ENCODE results near the gene TES. TPM values are rescaled to one million over a fixed set of nuclear protein-coding genes. Genes with fewer than 3 reads are reported as not detected.
A peak's percentile ranks its signal among the peaks of the same experiment; 100 is the strongest.

Gene TES
- total and polyA plus RNA-seq, 2 of the 13 experiments (the other 11 are each of a cell fraction or from before 2014, with no cell fraction given), result 21.6 to 23.0 TPM

DNA sequence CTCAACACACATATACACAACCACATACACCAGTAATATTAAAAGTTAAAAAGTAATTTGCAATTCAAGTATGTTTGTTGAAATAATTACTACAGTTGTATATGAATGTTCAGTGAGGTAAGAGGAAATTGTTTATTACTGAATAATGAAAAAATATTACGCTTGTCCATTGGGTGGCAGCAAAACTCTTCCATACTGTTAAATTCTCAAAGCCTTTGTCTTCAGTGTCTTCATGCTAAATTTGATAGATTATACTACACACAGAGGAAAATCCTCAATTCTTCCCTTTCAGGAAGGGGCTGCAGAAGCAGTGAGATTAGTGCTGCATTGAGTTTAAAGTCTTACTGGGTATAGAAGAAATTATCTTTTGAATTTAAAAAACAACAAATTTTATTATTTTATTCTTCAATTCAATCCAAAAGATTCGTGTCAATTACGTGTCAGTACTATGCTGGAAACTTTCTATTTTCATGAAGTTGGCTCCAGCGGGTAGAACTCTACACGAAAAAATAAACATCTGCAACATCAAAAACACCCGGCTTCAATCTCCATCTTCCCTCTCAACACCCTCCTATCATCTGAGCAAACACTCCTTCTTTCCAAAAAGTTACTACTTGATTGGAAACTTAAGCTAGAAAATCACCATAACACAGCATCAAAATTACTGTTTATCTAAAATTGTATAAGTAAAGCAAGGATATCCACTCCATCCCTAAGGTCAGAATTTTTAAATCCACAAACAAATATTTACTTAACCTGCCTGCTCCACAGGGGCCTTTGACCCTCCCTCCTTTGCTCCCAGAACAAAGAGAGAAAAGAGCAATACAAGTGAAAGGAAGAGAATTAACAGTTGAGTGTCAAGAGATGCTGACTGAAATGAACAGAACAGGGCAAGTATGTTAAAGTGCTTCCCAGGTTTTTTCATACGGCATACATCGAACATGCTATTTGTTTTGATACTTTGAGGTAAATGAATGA lies 37.0 kb upstream of the TES start:
- intact Hi-C loops (cut with micrococcal nuclease; ENCODE audit: unreplicated experiment) (loop anchor here (1.0 to 5.0 kb wide), 3 partner anchors 36 to 415 kb away; no protein-coding TSS in a partner anchor), in situ Hi-C loops (cut with HindIII; ENCODE audit: extremely low pct_ligation_motif_present, low pct_unique_long_range_greater_than_20kb) (loop anchor here (5.0 to 25.0 kb wide), 3 partner anchors 64 to 639 kb away; partner anchors contain the start of gene CAV1)
- ATAC-seq (peak; percentile 57), FAIRE-seq (no peak), DNase-seq (ENCODE audit: low spot score) (peak; percentile 77)
- Histone ChIP-seq H3K4me3 (replicated peaks in 1 of 3; ENCODE audit: insufficient read depth in 1 of 3, low read depth in 2 of 3, low read length in 3 of 3) (no peak overlapping the region), H3K4me1 (ENCODE audit: insufficient read depth, low read length) (peaks cover 48% of the 10 kb centered on the region), H3K27ac (ENCODE audit: extremely low read length, insufficient read depth, low read length) (no peak overlapping the region), H3K27me3 (ENCODE audit: control insufficient read depth in 1 of 2, insufficient read depth in 2 of 2, low read length in 2 of 2) (peaks cover 0 to 28% of the 10 kb centered on the region in 2 experiments; a peak in 4 of 5 replicates), H2AFZ (ENCODE audit: low read length) (no peak overlapping the region), H3K79me2 (ENCODE audit: insufficient read depth, low read length) (no peaks in the 10 kb centered on the region), H3K4me2 (ENCODE audit: low read depth, low read length) (peak overlapping the region; percentile 23; the same call in 1 of the 2 replicates), H3K36me3 (replicated peaks in 1 of 2; ENCODE audit: control insufficient read depth in 1 of 2, insufficient read depth in 2 of 2, low read length in 2 of 2) (no peaks in the 10 kb centered on the region), H4K20me1 (ENCODE audit: insufficient read depth, low read length) (no peaks in the 10 kb centered on the region), H3K9me3 (ENCODE audit: low read length) (peaks cover 6% of the 10 kb centered on the region; the same call in 1 of the 2 replicates), H3K9ac (ENCODE audit: insufficient read depth, low read depth, low read length) (no peak overlapping the region)
- ChIA-PET CTCF (ENCODE audit: low intra/inter-chr PET ratio, low total read pairs) (interaction anchor here (1.6 to 2.0 kb wide), 3 partner anchors 63 to 353 kb away, joined by 7 to 8 read pairs (median 8); no protein-coding TSS in a partner anchor), POLR2A (no interaction called here)
- 0% methylated on average over 8 of the region's 8 CpGs for WGBS (ENCODE audit: low lambda C conversion rate)
- BruUV-seq (replicated peaks), result no TSS peak
- TF ChIP-seq TARDBP (CRISPR knock-in tag; IDR thresholded peaks at IDR 0.05) (peak; percentile 53; the same call in 1 of the 2 replicates), CSRNP2 (CRISPR knock-in tag; conservative IDR thresholded peaks at IDR 0.05; ENCODE audit: low read depth) (no peak), ZBTB38 (CRISPR knock-in tag; IDR thresholded peaks at IDR 0.05) (no peak), ZBTB20 (CRISPR knock-in tag; IDR thresholded peaks at IDR 0.05; ENCODE audit: borderline replicate concordance, low read depth) (peak; percentile 67; the same call in 1 of the 2 replicates), PITX1 (CRISPR knock-in tag; IDR thresholded peaks at IDR 0.05) (peak; percentile 99), ZIK1 (CRISPR knock-in tag; IDR thresholded peaks at IDR 0.05; ENCODE audit: borderline replicate concordance, low read depth) (no peak), ZFP36L1 (CRISPR knock-in tag; IDR thresholded peaks at IDR 0.05) (no peak), SMC3 (IDR thresholded peaks at IDR 0.05; ENCODE audit: low read length) (peak; percentile 43), NFKBIZ (CRISPR knock-in tag; IDR thresholded peaks at IDR 0.05) (0 out of 2 replicates have a peak, but pooled peaks have one; percentile 45), ZGPAT (CRISPR knock-in tag; IDR thresholded peaks at IDR 0.05) (peak; percentile 65; the same call in 1 of the 2 replicates), MIER3 (CRISPR knock-in tag; IDR thresholded peaks at IDR 0.05; ENCODE audit: borderline replicate concordance) (0 out of 2 replicates have a peak, but pooled peaks have one; percentile 51), UBTF (CRISPR knock-in tag; IDR thresholded peaks at IDR 0.05) (no peak), MYPOP (CRISPR knock-in tag; IDR thresholded peaks at IDR 0.05) (no peak)

Data from HepG2 (cell line).